IMR-90 (cell line): ENCODE data around the gene ZC2HC1B.

Experiments used
- BHLHE40 ChIP-seq: fragments of 150-350 bp; IDR thresholded peaks from 2 replicates; pipeline ENCODE4 v1.6.1; 2016; ENCODE audit warnings: mild to moderate bottlenecking, low read depth, low read length
- MAFK ChIP-seq: IDR thresholded peaks from 2 replicates; pipeline ENCODE4 v1.6.1; 2012; ENCODE audit warnings: low read depth, low read length, improper control_type of control experiment
- MAZ ChIP-seq: IDR thresholded peaks from 2 replicates; pipeline ENCODE4 v1.6.1; 2012; ENCODE audit warnings: low read depth, mild to moderate bottlenecking, low read length, improper control_type of control experiment, moderate library complexity, borderline replicate concordance
- MXI1 ChIP-seq: IDR thresholded peaks from 2 replicates; pipeline ENCODE4 v1.6.1; 2012; ENCODE audit warnings: low read depth, mild to moderate bottlenecking, low read length, moderate library complexity, borderline replicate concordance
- NFE2L2 ChIP-seq: fragments of 150-350 bp; IDR thresholded peaks from 2 replicates; pipeline ENCODE4 v1.6.1; 2016; ENCODE audit warnings: low read depth, mild to moderate bottlenecking, low read length
- POLR2A ChIP-seq: IDR thresholded peaks from 2 replicates; pipeline ENCODE4 v1.6.1; 2012; ENCODE audit warnings: mild to moderate bottlenecking, low read depth, low read length
- RAD21 ChIP-seq: IDR thresholded peaks from 2 replicates; pipeline ENCODE4 v1.6.1; 2012; ENCODE audit warnings: low read length, improper control_type of control experiment
- RCOR1 ChIP-seq: IDR thresholded peaks from 2 replicates; pipeline ENCODE4 v1.6.1; 2012; ENCODE audit warnings: mild to moderate bottlenecking, low read length, improper control_type of control experiment; ENCODE audit not compliant: insufficient replicate concordance
- SMC3 ChIP-seq: fragments of 150-350 bp; IDR thresholded peaks from 2 replicates; pipeline ENCODE4 v1.6.1; 2016; ENCODE audit warnings: low read depth, mild to moderate bottlenecking, antibody characterized with exemption, low read length, moderate library complexity
- TF ChIP-seq, protein P1 (sequence below): conservative IDR thresholded peaks from 2 replicates; pipeline ENCODE4 v1.5.1; 2012; ENCODE audit warnings: mild to moderate bottlenecking, low read depth, low read length, improper control_type of control experiment
- TF ChIP-seq, protein P2 (sequence below): fragments of 150-350 bp; IDR thresholded peaks from 2 replicates; pipeline ENCODE4 v1.6.1; 2016; ENCODE audit warnings: low read depth, mild to moderate bottlenecking, low read length, moderate library complexity, borderline replicate concordance
- TF ChIP-seq, protein P3 (sequence below): fragments of 150-350 bp; IDR thresholded peaks from 2 replicates; pipeline ENCODE4 v1.6.1; 2017; ENCODE audit warnings: mild to moderate bottlenecking, antibody characterized with exemption, low read length, low read depth

GRCh38 chr6:143901885-143902750 is 37.8 kb downstream of the ZC2HC1B start:
- TF ChIP-seq SMC3 = no peak
- TF ChIP-seq, protein P1, sequence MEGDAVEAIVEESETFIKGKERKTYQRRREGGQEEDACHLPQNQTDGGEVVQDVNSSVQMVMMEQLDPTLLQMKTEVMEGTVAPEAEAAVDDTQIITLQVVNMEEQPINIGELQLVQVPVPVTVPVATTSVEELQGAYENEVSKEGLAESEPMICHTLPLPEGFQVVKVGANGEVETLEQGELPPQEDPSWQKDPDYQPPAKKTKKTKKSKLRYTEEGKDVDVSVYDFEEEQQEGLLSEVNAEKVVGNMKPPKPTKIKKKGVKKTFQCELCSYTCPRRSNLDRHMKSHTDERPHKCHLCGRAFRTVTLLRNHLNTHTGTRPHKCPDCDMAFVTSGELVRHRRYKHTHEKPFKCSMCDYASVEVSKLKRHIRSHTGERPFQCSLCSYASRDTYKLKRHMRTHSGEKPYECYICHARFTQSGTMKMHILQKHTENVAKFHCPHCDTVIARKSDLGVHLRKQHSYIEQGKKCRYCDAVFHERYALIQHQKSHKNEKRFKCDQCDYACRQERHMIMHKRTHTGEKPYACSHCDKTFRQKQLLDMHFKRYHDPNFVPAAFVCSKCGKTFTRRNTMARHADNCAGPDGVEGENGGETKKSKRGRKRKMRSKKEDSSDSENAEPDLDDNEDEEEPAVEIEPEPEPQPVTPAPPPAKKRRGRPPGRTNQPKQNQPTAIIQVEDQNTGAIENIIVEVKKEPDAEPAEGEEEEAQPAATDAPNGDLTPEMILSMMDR = no peak
- no peak for TF ChIP-seq POLR2A
- TF ChIP-seq, protein P2, sequence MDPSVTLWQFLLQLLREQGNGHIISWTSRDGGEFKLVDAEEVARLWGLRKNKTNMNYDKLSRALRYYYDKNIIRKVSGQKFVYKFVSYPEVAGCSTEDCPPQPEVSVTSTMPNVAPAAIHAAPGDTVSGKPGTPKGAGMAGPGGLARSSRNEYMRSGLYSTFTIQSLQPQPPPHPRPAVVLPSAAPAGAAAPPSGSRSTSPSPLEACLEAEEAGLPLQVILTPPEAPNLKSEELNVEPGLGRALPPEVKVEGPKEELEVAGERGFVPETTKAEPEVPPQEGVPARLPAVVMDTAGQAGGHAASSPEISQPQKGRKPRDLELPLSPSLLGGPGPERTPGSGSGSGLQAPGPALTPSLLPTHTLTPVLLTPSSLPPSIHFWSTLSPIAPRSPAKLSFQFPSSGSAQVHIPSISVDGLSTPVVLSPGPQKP = no peak
- TF ChIP-seq RAD21 = no peak
- no peak for TF ChIP-seq MXI1
- TF ChIP-seq RCOR1 = no peak
- TF ChIP-seq NFE2L2 = no peak
- TF ChIP-seq BHLHE40 = no peak
- TF ChIP-seq, protein P3, sequence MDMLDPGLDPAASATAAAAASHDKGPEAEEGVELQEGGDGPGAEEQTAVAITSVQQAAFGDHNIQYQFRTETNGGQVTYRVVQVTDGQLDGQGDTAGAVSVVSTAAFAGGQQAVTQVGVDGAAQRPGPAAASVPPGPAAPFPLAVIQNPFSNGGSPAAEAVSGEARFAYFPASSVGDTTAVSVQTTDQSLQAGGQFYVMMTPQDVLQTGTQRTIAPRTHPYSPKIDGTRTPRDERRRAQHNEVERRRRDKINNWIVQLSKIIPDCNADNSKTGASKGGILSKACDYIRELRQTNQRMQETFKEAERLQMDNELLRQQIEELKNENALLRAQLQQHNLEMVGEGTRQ = no peak
- TF ChIP-seq MAFK = no peak
- no peak for TF ChIP-seq MAZ
